SK-N-SH treated with all-trans-retinoic acid at 6 μM for 48 hours (cell line): ENCODE data around the gene CACNA2D3.

Source experiments
- ATAC-seq: fragments of 200-7000 bp; cut with Tn5 transposase; 3 replicates; pipeline ENCODE4 v1.9.1; 2020; ENCODE audit warnings: mild to moderate bottlenecking, moderate library complexity
- ARNTL ChIP-seq: fragments of 450-650 bp; formaldehyde crosslinking; IDR thresholded peaks from 2 replicates; pipeline ENCODE4 v1.5.0; 2020; ENCODE audit warnings: low read depth, mild to moderate bottlenecking, moderate library complexity, borderline replicate concordance
- BACH2 ChIP-seq: fragments of 250-450 bp; sonication (Bioruptor Pico); IDR thresholded peaks from 2 replicates; pipeline ENCODE4 v1.9.0; 2021; ENCODE audit warnings: mild to moderate bottlenecking, borderline replicate concordance
- CSDC2 ChIP-seq: fragments of 250-450 bp; sonication (Bioruptor Pico); IDR thresholded peaks from 2 replicates; pipeline ENCODE4 v1.5.0; 2020; ENCODE audit warnings: mild to moderate bottlenecking, moderate library complexity
- ESRRG ChIP-seq: fragments of 250-450 bp; sonication (Bioruptor Pico); IDR thresholded peaks from 2 replicates; pipeline ENCODE4 v1.6.1; 2021; ENCODE audit warnings: mild to moderate bottlenecking
- ISL1 ChIP-seq: fragments of 250-450 bp; sonication (Bioruptor Pico); IDR thresholded peaks from 2 replicates; pipeline ENCODE4 v2.1.2; 2022; ENCODE audit warnings: mild to moderate bottlenecking, moderate library complexity
- PPARA ChIP-seq: fragments of 250-450 bp; sonication (Bioruptor Pico); IDR thresholded peaks from 2 replicates; pipeline ENCODE4 v1.5.0; 2020; ENCODE audit warnings: mild to moderate bottlenecking, borderline replicate concordance
- RARB ChIP-seq: fragments of 250-450 bp; sonication (Bioruptor Pico); IDR thresholded peaks from 2 replicates; pipeline ENCODE4 v1.8.0; 2021; ENCODE audit warnings: mild to moderate bottlenecking, moderate library complexity
- SNAI2 ChIP-seq: fragments of 250-450 bp; sonication (Bioruptor Pico); IDR thresholded peaks from 2 replicates; pipeline ENCODE4 v1.5.0; 2020; ENCODE audit warnings: mild to moderate bottlenecking, moderate library complexity
- TCF4 ChIP-seq: fragments of 250-450 bp; sonication (Bioruptor Pico); IDR thresholded peaks from 2 replicates; pipeline ENCODE4 v1.8.0; 2021; ENCODE audit warnings: mild to moderate bottlenecking, moderate library complexity, borderline replicate concordance
- TOX ChIP-seq: fragments of 250-450 bp; sonication (Bioruptor Pico); IDR thresholded peaks from 2 replicates; pipeline ENCODE4 v1.8.0; 2021; ENCODE audit warnings: mild to moderate bottlenecking, moderate library complexity, borderline replicate concordance
- ZC3H10 ChIP-seq: fragments of 250-450 bp; sonication (Bioruptor Pico); IDR thresholded peaks from 2 replicates; pipeline ENCODE4 v1.5.1; 2021; ENCODE audit warnings: mild to moderate bottlenecking, moderate library complexity
- ZFP3 ChIP-seq: fragments of 250-450 bp; sonication (Bioruptor Pico); IDR thresholded peaks from 2 replicates; pipeline ENCODE4 v1.5.0; 2020; ENCODE audit warnings: mild to moderate bottlenecking, moderate library complexity
- ZFP30 ChIP-seq: fragments of 450-650 bp; formaldehyde crosslinking; IDR thresholded peaks from 2 replicates; pipeline ENCODE4 v1.5.0; 2022; ENCODE audit warnings: mild to moderate bottlenecking, moderate library complexity
- ZNF565 ChIP-seq: fragments of 450-650 bp; formaldehyde crosslinking; conservative IDR thresholded peaks from 2 replicates; pipeline ENCODE4 v1.5.0; 2020; ENCODE audit warnings: low read depth, mild to moderate bottlenecking, moderate library complexity
- ZNF70 ChIP-seq: fragments of 450-650 bp; formaldehyde crosslinking; IDR thresholded peaks from 2 replicates; pipeline ENCODE4 v1.5.0; 2020; ENCODE audit warnings: mild to moderate bottlenecking, moderate library complexity
- ZNF8 ChIP-seq: fragments of 450-650 bp; formaldehyde crosslinking; IDR thresholded peaks from 2 replicates; pipeline ENCODE4 v1.5.0; 2020; ENCODE audit warnings: mild to moderate bottlenecking, moderate library complexity
- TF ChIP-seq, protein P1 (sequence below): fragments of 250-450 bp; sonication (Bioruptor Pico); IDR thresholded peaks from 2 replicates; pipeline ENCODE4 v1.5.1; 2020; ENCODE audit warnings: low read depth, mild to moderate bottlenecking, moderate library complexity
- TF ChIP-seq, protein P2 (sequence below): fragments of 250-450 bp; sonication (Bioruptor Pico); IDR thresholded peaks from 2 replicates; pipeline ENCODE4 v1.8.0; 2021; ENCODE audit warnings: low read depth, mild to moderate bottlenecking, moderate library complexity, borderline replicate concordance
- TF ChIP-seq, protein P3 (sequence below): fragments of 250-450 bp; sonication (Bioruptor Pico); IDR thresholded peaks from 2 replicates; pipeline ENCODE4 v1.8.0; 2020; ENCODE audit warnings: mild to moderate bottlenecking, moderate library complexity, borderline replicate concordance
- TF ChIP-seq, protein P4 (sequence below): fragments of 250-450 bp; sonication (Bioruptor Pico); IDR thresholded peaks from 2 replicates; pipeline ENCODE4 v1.5.0; 2020; ENCODE audit warnings: mild to moderate bottlenecking, moderate library complexity

The CACNA2D3 gene

DNA sequence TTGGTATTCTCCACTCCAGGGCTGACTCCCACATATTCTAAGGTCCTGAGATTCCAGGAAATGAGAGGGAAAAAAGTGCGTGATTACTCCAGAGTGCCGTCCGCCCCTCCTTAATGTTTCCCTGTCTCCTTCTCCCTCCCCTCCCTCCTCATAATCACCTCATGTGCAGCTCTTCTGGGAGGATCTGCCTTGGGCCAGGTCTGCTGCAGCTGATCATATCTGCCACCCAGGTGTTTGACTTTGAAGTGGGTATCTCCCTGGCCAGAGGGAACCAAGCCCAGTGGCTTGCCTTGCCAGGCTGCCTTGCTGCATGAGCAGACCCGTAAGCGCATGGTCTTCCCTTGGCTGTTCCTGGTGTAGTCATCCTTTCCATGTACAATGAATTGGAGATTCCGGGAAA is 833.6 kb downstream of the CACNA2D3 start:
- no peak for TF ChIP-seq ZFP3 (CRISPR knock-in tag)
- TF ChIP-seq, protein P1, sequence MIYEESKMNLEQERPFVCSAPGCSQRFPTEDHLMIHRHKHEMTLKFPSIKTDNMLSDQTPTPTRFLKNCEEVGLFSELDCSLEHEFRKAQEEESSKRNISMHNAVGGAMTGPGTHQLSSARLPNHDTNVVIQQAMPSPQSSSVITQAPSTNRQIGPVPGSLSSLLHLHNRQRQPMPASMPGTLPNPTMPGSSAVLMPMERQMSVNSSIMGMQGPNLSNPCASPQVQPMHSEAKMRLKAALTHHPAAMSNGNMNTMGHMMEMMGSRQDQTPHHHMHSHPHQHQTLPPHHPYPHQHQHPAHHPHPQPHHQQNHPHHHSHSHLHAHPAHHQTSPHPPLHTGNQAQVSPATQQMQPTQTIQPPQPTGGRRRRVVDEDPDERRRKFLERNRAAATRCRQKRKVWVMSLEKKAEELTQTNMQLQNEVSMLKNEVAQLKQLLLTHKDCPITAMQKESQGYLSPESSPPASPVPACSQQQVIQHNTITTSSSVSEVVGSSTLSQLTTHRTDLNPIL (CRISPR knock-in tag) = no peak
- TF ChIP-seq CSDC2 = no peak
- no peak for TF ChIP-seq ARNTL (CRISPR knock-in tag)
- TF ChIP-seq, protein P2, sequence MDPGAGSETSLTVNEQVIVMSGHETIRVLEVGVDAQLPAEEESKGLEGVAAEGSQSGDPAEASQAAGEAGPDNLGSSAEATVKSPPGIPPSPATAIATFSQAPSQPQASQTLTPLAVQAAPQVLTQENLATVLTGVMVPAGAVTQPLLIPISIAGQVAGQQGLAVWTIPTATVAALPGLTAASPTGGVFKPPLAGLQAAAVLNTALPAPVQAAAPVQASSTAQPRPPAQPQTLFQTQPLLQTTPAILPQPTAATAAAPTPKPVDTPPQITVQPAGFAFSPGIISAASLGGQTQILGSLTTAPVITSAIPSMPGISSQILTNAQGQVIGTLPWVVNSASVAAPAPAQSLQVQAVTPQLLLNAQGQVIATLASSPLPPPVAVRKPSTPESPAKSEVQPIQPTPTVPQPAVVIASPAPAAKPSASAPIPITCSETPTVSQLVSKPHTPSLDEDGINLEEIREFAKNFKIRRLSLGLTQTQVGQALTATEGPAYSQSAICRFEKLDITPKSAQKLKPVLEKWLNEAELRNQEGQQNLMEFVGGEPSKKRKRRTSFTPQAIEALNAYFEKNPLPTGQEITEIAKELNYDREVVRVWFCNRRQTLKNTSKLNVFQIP (CRISPR knock-in tag) = no peak
- no peak for ATAC-seq

DNA sequence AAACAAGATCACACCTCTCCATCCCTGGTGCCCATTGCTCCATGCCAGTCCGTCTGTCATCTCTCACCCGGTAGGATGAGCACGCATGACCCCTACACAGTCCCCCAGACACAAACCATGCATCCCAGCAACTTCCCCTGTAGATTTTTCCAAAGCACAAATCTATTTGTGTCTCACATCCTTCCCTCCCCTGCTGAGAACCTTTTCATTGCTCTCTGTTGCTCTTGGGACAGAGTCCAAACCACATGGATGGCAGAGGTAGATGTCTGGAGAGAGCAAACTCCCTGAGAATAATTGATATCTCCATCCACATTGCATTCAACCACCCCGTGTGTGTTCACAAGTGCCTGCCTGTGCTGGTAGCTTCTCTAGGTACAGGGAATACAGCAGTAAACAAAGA is 835.4 kb downstream of the CACNA2D3 start:
- peak; percentile 66 for ATAC-seq
- TF ChIP-seq TCF4 (no peak), ZFP30 (CRISPR knock-in tag) (no peak), BACH2 (CRISPR knock-in tag) (no peak), CSDC2 (no peak), SNAI2 (CRISPR knock-in tag) (no peak), ARNTL (CRISPR knock-in tag) (no peak), ZFP3 (CRISPR knock-in tag) (no peak), TOX (no peak), ZNF8 (CRISPR knock-in tag) (no peak), ISL1 (CRISPR knock-in tag) (no peak), ESRRG (no peak), PPARA (CRISPR knock-in tag) (no peak), ZNF565 (no peak), ZC3H10 (CRISPR knock-in tag) (no peak), RARB (CRISPR knock-in tag) (no peak), ZNF70 (CRISPR knock-in tag) (no peak)
- TF ChIP-seq, protein P2 (CRISPR knock-in tag) = no peak
- TF ChIP-seq, protein P1 (CRISPR knock-in tag) = no peak
- TF ChIP-seq, protein P3, sequence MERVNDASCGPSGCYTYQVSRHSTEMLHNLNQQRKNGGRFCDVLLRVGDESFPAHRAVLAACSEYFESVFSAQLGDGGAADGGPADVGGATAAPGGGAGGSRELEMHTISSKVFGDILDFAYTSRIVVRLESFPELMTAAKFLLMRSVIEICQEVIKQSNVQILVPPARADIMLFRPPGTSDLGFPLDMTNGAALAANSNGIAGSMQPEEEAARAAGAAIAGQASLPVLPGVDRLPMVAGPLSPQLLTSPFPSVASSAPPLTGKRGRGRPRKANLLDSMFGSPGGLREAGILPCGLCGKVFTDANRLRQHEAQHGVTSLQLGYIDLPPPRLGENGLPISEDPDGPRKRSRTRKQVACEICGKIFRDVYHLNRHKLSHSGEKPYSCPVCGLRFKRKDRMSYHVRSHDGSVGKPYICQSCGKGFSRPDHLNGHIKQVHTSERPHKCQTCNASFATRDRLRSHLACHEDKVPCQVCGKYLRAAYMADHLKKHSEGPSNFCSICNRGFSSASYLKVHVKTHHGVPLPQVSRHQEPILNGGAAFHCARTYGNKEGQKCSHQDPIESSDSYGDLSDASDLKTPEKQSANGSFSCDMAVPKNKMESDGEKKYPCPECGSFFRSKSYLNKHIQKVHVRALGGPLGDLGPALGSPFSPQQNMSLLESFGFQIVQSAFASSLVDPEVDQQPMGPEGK = no peak
- TF ChIP-seq, protein P4, sequence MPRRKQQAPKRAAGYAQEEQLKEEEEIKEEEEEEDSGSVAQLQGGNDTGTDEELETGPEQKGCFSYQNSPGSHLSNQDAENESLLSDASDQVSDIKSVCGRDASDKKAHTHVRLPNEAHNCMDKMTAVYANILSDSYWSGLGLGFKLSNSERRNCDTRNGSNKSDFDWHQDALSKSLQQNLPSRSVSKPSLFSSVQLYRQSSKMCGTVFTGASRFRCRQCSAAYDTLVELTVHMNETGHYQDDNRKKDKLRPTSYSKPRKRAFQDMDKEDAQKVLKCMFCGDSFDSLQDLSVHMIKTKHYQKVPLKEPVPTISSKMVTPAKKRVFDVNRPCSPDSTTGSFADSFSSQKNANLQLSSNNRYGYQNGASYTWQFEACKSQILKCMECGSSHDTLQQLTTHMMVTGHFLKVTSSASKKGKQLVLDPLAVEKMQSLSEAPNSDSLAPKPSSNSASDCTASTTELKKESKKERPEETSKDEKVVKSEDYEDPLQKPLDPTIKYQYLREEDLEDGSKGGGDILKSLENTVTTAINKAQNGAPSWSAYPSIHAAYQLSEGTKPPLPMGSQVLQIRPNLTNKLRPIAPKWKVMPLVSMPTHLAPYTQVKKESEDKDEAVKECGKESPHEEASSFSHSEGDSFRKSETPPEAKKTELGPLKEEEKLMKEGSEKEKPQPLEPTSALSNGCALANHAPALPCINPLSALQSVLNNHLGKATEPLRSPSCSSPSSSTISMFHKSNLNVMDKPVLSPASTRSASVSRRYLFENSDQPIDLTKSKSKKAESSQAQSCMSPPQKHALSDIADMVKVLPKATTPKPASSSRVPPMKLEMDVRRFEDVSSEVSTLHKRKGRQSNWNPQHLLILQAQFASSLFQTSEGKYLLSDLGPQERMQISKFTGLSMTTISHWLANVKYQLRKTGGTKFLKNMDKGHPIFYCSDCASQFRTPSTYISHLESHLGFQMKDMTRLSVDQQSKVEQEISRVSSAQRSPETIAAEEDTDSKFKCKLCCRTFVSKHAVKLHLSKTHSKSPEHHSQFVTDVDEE (CRISPR knock-in tag) = no peak

DNA sequence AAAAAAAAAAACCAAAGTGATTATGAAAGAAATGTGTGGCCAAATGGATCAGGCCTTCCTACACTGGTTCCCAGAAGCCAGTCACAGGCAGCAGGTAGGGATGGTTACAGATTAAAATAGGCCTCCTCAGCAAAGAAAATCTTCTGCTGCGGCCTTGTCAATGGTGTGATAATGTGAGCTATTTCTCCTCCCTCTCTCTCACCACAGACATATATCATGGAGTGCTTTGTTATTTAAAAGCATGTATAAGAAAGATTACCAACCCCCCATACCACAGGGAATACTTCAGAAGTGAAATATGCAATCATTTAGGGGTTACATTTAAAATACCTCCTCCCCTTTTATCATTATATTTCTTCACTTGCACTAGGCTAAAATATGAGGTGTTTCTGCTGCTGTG is 837.7 kb downstream of the CACNA2D3 start:
- ATAC-seq = no peak
- TF ChIP-seq SNAI2 (CRISPR knock-in tag) (no peak), PPARA (CRISPR knock-in tag) (no peak), RARB (CRISPR knock-in tag) (no peak), ZNF565 (no peak), BACH2 (CRISPR knock-in tag) (no peak), CSDC2 (no peak)
- TF ChIP-seq, protein P1 (CRISPR knock-in tag) = no peak
- TF ChIP-seq, protein P2 (CRISPR knock-in tag) = no peak
- TF ChIP-seq, protein P3 = no peak
